GM18868 (cell line): Measurements from ENCODE around the gene R3HDM1.
"Not testable (repeated sequence)": the region's sequence is repeated elsewhere in the genome, so short reads cannot be mapped to it uniquely, and the experiment has no call there.

ENCODE experiments used
- ATAC-seq: cut with Tn5 transposase; IDR thresholded peaks from one replicate; pipeline ENCODE4 v1.9.1; 2021; ENCODE audit warnings: mild to moderate bottlenecking, moderate library complexity; ENCODE audit not compliant: unreplicated experiment

R3HDM1 gene

GRCh38 chr2:135531231-135532197 is at the start of gene R3HDM1:
TSS of gene R3HDM1 (plus strand) at chr2:135531484. CDS start at chr2:135604846, 73,362 bp downstream.
- ATAC-seq: peak; percentile 78

GRCh38 chr2:135485441-135485840 is 45.8 kb upstream of the R3HDM1 start:
- no peak for ATAC-seq

GRCh38 chr2:135490376-135490775 is 40.9 kb upstream of the R3HDM1 start:
- ATAC-seq: no peak

- ATAC-seq: no peak
Measured at GRCh38 chr2:135494503-135494902, 36.8 kb upstream of the R3HDM1 start.

GRCh38 chr2:135494917-135495316 is 36.4 kb upstream of the R3HDM1 start:
- ATAC-seq: no peak

- not testable (repeated sequence) for ATAC-seq
Measured at GRCh38 chr2:135498588-135498987, 32.7 kb upstream of the R3HDM1 start.

GRCh38 chr2:135504811-135505210 is 26.5 kb upstream of the R3HDM1 start:
- ATAC-seq: no peak

GRCh38 chr2:135510577-135510976 is 20.7 kb upstream of the R3HDM1 start:
- no peak for ATAC-seq

GRCh38 chr2:135512099-135512498 is 19.2 kb upstream of the R3HDM1 start:
- ATAC-seq: no peak

- no peak for ATAC-seq
Measured at GRCh38 chr2:135525786-135526185, 5.5 kb upstream of the R3HDM1 start.

GRCh38 chr2:135528006-135528405 is 3.3 kb upstream of the R3HDM1 start:
- no peak for ATAC-seq

- ATAC-seq: peak; percentile 68
Measured at GRCh38 chr2:135530313-135531230, 712 bp upstream of the R3HDM1 start, which contains the start of gene ZRANB3. TSS of gene ZRANB3 (minus strand) at chr2:135531218.

- no peak for ATAC-seq
Measured at GRCh38 chr2:135532581-135532980, 1.3 kb downstream of the R3HDM1 start.

GRCh38 chr2:135533545-135533944 is 2.3 kb downstream of the R3HDM1 start:
- ATAC-seq: not testable (repeated sequence)

GRCh38 chr2:135546436-135546835 is 15.2 kb downstream of the R3HDM1 start:
- ATAC-seq: peak; percentile 80

GRCh38 chr2:135547311-135547710 is 16.0 kb downstream of the R3HDM1 start:
- ATAC-seq: no peak

- ATAC-seq: no peak
Measured at GRCh38 chr2:135551356-135551755, 20.1 kb downstream of the R3HDM1 start.

- ATAC-seq: no peak
Measured at GRCh38 chr2:135552887-135553286, 21.6 kb downstream of the R3HDM1 start.

GRCh38 chr2:135555311-135555710 is 24.0 kb downstream of the R3HDM1 start:
- ATAC-seq: no peak

- no peak for ATAC-seq
Measured at GRCh38 chr2:135557530-135557929, 26.2 kb downstream of the R3HDM1 start.

GRCh38 chr2:135561925-135562324 is 30.6 kb downstream of the R3HDM1 start:
- ATAC-seq: no peak
